GM12875 (cell line): Measurements from ENCODE around the gene TMEM191C.
"Not testable (repeated sequence)": the region's sequence is repeated elsewhere in the genome, so short reads cannot be mapped to it uniquely, and the experiment has no call there.

Experiments used
- H3K4me3 ChIP-seq: one replicate; pipeline ENCODE4 v1.5.1; 2011; ENCODE audit warnings: low read depth, low read length, control low read depth
- CTCF ChIP-seq: IDR thresholded peaks from 2 replicates; pipeline ENCODE4 v1.5.1; 2011; ENCODE audit warnings: low read depth, mild to moderate bottlenecking, control low read depth, inconsistent platforms, low read length, moderate library complexity, borderline replicate concordance; ENCODE audit not compliant: insufficient read depth

Gene TMEM191C

GRCh38 chr22:21447694-21448402, 19.3 kb upstream of the TMEM191C start:
- H3K4me3 ChIP-seq = no peak overlapping the region
- TF ChIP-seq CTCF = 0 out of 2 replicates have a peak, but pooled peaks have one; percentile 22

- no peak for TF ChIP-seq CTCF
These were observed 18.4 kb upstream of the TMEM191C start for GRCh38 chr22:21448627-21449416.

GRCh38 chr22:21449531-21450319, 17.5 kb upstream of the TMEM191C start:
- no peak for TF ChIP-seq CTCF
- no peak overlapping the region for H3K4me3 ChIP-seq

More at GRCh38 chr22:21448627-21449416, 18.4 kb upstream of the TMEM191C start:
- H3K4me3 ChIP-seq = no peak overlapping the region

- no peak overlapping the region for H3K4me3 ChIP-seq
- no peak for TF ChIP-seq CTCF
These were observed 16.8 kb upstream of the TMEM191C start for GRCh38 chr22:21450320-21450831.

- no peak overlapping the region for H3K4me3 ChIP-seq
- no peak for TF ChIP-seq CTCF
These were observed 16.3 kb upstream of the TMEM191C start for GRCh38 chr22:21450858-21451353.

GRCh38 chr22:21451545-21452520, 15.4 kb upstream of the TMEM191C start:
- H3K4me3 ChIP-seq = no peak overlapping the region
- no peak for TF ChIP-seq CTCF

GRCh38 chr22:21452666-21453065, 14.5 kb upstream of the TMEM191C start:
- not testable (repeated sequence) for H3K4me3 ChIP-seq

GRCh38 chr22:21454998-21455333, 12.2 kb upstream of the TMEM191C start:
- H3K4me3 ChIP-seq = not testable (repeated sequence)
